H9 (cell line): ENCODE data around the gene ADORA3. TPM values are rescaled to one million over a fixed set of nuclear protein-coding genes. Genes with fewer than 3 reads are reported as not detected.
A peak's percentile ranks its signal among the peaks of the same experiment; 100 is the strongest.
"Not testable (repeated sequence)": the region's sequence is repeated elsewhere in the genome, so short reads cannot be mapped to it uniquely, and the experiment has no call there.

Source experiments
- DNase-seq: peaks from one replicate; pipeline ENCODE4 v3.0.0-alpha.2; 2017
- H2AFZ ChIP-seq: one replicate; pipeline ENCODE4 v1.6.1; 2013; ENCODE audit warnings: mild to moderate bottlenecking, low read length, control low read depth, moderate library complexity
- H2AK5ac ChIP-seq: 2 replicates; pipeline ENCODE4 v1.6.1; 2013; ENCODE audit warnings: low read length, control low read depth, mixed read lengths; ENCODE audit not compliant: insufficient read length
- H2BK120ac ChIP-seq: one replicate; pipeline ENCODE4 v1.6.1; 2013; ENCODE audit warnings: low read depth, mild to moderate bottlenecking, low read length, control low read depth, inconsistent platforms; ENCODE audit not compliant: poor library complexity, severe bottlenecking
- H2BK12ac ChIP-seq: 2 replicates; pipeline ENCODE4 v1.6.1; 2013; ENCODE audit warnings: low read length, control low read depth, mixed read lengths, low read depth; ENCODE audit not compliant: insufficient read length
- H2BK15ac ChIP-seq: 2 replicates; pipeline ENCODE4 v1.6.1; 2013; ENCODE audit warnings: low read depth, low read length, control low read depth
- H2BK20ac ChIP-seq: one replicate; pipeline ENCODE4 v1.6.1; 2013; ENCODE audit warnings: low read depth, mild to moderate bottlenecking, low read length, control low read depth, inconsistent platforms; ENCODE audit not compliant: poor library complexity, severe bottlenecking
- H2BK5ac ChIP-seq: 2 replicates; pipeline ENCODE4 v1.6.1; 2013; ENCODE audit warnings: low read length, control low read depth, mixed read lengths; ENCODE audit not compliant: insufficient read length
- H3K14ac ChIP-seq: 2 replicates; pipeline ENCODE4 v1.6.1; 2013; ENCODE audit warnings: low read length, control low read depth; ENCODE audit not compliant: insufficient read depth
- H3K18ac ChIP-seq: 2 replicates; pipeline ENCODE4 v1.6.1; 2013; ENCODE audit warnings: low read depth, mild to moderate bottlenecking, mixed read lengths, low read length, control low read depth; ENCODE audit not compliant: insufficient read length
- H3K23ac ChIP-seq: 2 replicates; pipeline ENCODE4 v1.6.1; 2013; ENCODE audit warnings: low read length, control low read depth, mixed read lengths, low read depth; ENCODE audit not compliant: insufficient read length
- H3K23me2 ChIP-seq: 2 replicates; pipeline ENCODE4 v1.6.1; 2013; ENCODE audit warnings: low read depth, mild to moderate bottlenecking, mixed read lengths, low read length, control low read depth; ENCODE audit not compliant: insufficient read length, poor library complexity, severe bottlenecking
- H3K27ac ChIP-seq: 2 replicates; pipeline ENCODE4 v1.5.1; 2013; ENCODE audit warnings: low read length, control low read depth, mixed read lengths, low read depth; ENCODE audit not compliant: insufficient read length
- H3K27me3 ChIP-seq: 2 replicates; pipeline ENCODE4 v1.6.1; 2013; ENCODE audit warnings: low read length, control low read depth, inconsistent platforms; ENCODE audit not compliant: insufficient read depth
- H3K4ac ChIP-seq: 2 replicates; pipeline ENCODE4 v1.6.1; 2013; ENCODE audit warnings: low read depth, mild to moderate bottlenecking, control low read depth, inconsistent platforms, low read length, moderate library complexity
- H3K4me1 ChIP-seq: 2 replicates; pipeline ENCODE4 v1.6.1; 2013; ENCODE audit warnings: low read length, control low read depth, inconsistent platforms; ENCODE audit not compliant: insufficient read depth
- H3K4me2 ChIP-seq: 2 replicates; pipeline ENCODE4 v1.6.1; 2013; ENCODE audit warnings: low read length, control low read depth, mixed read lengths; ENCODE audit not compliant: insufficient read length, insufficient read depth
- H3K56ac ChIP-seq: 2 replicates; pipeline ENCODE4 v1.6.1; 2013; ENCODE audit warnings: low read depth, mild to moderate bottlenecking, mixed read lengths, low read length, control low read depth; ENCODE audit not compliant: insufficient read length
- H3K79me1 ChIP-seq: 2 replicates; pipeline ENCODE4 v1.6.1; 2013; ENCODE audit warnings: low read depth, mild to moderate bottlenecking, moderate library complexity, low read length, control low read depth, inconsistent platforms; ENCODE audit not compliant: insufficient read depth, poor library complexity, severe bottlenecking
- H3K79me2 ChIP-seq: 2 replicates; pipeline ENCODE4 v1.6.1; 2013; ENCODE audit warnings: low read length, control low read depth, inconsistent platforms; ENCODE audit not compliant: insufficient read depth
- H3K9ac ChIP-seq: 2 replicates; pipeline ENCODE4 v1.6.1; 2013; ENCODE audit warnings: low read length, control low read depth, mixed read lengths; ENCODE audit not compliant: insufficient read length; ENCODE audit errors: extremely low read depth
- H3K9me3 ChIP-seq: one replicate; pipeline ENCODE4 v1.6.1; 2013; ENCODE audit warnings: low read depth, low read length, inconsistent platforms; ENCODE audit not compliant: control insufficient read depth
- H3T11ph ChIP-seq: one replicate; pipeline ENCODE4 v1.6.1; 2013; ENCODE audit warnings: mild to moderate bottlenecking, low read length, control low read depth, inconsistent platforms
- H4K20me1 ChIP-seq: one replicate; pipeline ENCODE4 v1.6.1; 2013; ENCODE audit not compliant: control insufficient read depth, insufficient read length, insufficient read depth
- H4K5ac ChIP-seq: 2 replicates; pipeline ENCODE4 v1.6.1; 2013; ENCODE audit warnings: low read depth, mild to moderate bottlenecking, mixed read lengths, low read length, control low read depth; ENCODE audit not compliant: insufficient read length
- H4K8ac ChIP-seq: replicated peaks from 2 replicates; pipeline ENCODE4 v1.6.1; 2013; ENCODE audit warnings: low read length, control low read depth, mixed read lengths, low read depth; ENCODE audit not compliant: insufficient read length
- H4K91ac ChIP-seq: 2 replicates; pipeline ENCODE4 v1.6.1; 2013; ENCODE audit warnings: low read depth, mild to moderate bottlenecking, moderate library complexity, mixed read lengths, low read length, control low read depth; ENCODE audit not compliant: insufficient read length
- H3K27ac Mint-ChIP-seq, 3 experiments: 2 replicates in 2 of 3; 3 replicates in 1 of 3; pipeline ENCODE4 v1.8.0; 2020 to 2021; ENCODE audit warnings: mixed read lengths in 3 of 3, mild to moderate bottlenecking in 1 of 3, moderate library complexity in 1 of 3
- H3K27me3 Mint-ChIP-seq: 2 replicates; pipeline ENCODE4 v1.8.0; 2021; ENCODE audit warnings: low read depth, mild to moderate bottlenecking, moderate library complexity, mixed read lengths
- H3K36me3 Mint-ChIP-seq, 3 experiments: 2 replicates in 2 of 3; 3 replicates in 1 of 3; pipeline ENCODE4 v1.8.0; 2020 to 2021; ENCODE audit warnings: low read depth in 3 of 3, mixed read lengths in 3 of 3; ENCODE audit not compliant: insufficient read depth in 1 of 3
- H3K4me1 Mint-ChIP-seq, 2 experiments: 2 replicates each; pipeline ENCODE4 v1.8.0; 2020; ENCODE audit warnings: mixed read lengths in 2 of 2
- H3K4me3 Mint-ChIP-seq, 2 experiments: 2 replicates in 1 of 2; 3 replicates in 1 of 2; pipeline ENCODE4 v1.8.0; 2020 to 2021; ENCODE audit warnings: mild to moderate bottlenecking in 2 of 2, mixed read lengths in 2 of 2, moderate library complexity in 1 of 2
- H3K9me3 Mint-ChIP-seq, 2 experiments: 2 replicates in 1 of 2; 3 replicates in 1 of 2; pipeline ENCODE4 v1.8.0; 2020; ENCODE audit warnings: mild to moderate bottlenecking in 2 of 2, mixed read lengths in 2 of 2, moderate library complexity in 1 of 2
- WGBS: extraction: QIAGEN DNeasy Blood & Tissue Kit; methylation state at CpG from one replicate; pipeline ENCODE4 v1.1.7; 2013; ENCODE audit warnings: missing lambda C conversion rate, low lambda C conversion rate, mixed read lengths; ENCODE audit not compliant: insufficient read length; ENCODE audit errors: extremely low coverage; 5-methylcytosine and 5-hydroxymethylcytosine counted together
- total RNA-seq: library from RNA; stranded (reverse); gene quantifications from 2 replicates; pipeline ENCODE4 v1.2.1, GENCODE V29; 2021
- TF ChIP-seq, protein P1 (sequence below): fragments of 200-600 bp; sonication (generic); conservative IDR thresholded peaks from 3 replicates; pipeline ENCODE4 v1.8.0; 2021; ENCODE audit warnings: antibody characterized with exemption, mild to moderate bottlenecking

ADORA3 gene
- total RNA-seq, 1 experiment from 2014 or later, result not detected

- no peak overlapping the region for H2BK5ac ChIP-seq
- H3K18ac ChIP-seq, result no peak overlapping the region
- no peak overlapping the region for H3K23ac ChIP-seq
- no peak for DNase-seq
- TF ChIP-seq, protein P1, sequence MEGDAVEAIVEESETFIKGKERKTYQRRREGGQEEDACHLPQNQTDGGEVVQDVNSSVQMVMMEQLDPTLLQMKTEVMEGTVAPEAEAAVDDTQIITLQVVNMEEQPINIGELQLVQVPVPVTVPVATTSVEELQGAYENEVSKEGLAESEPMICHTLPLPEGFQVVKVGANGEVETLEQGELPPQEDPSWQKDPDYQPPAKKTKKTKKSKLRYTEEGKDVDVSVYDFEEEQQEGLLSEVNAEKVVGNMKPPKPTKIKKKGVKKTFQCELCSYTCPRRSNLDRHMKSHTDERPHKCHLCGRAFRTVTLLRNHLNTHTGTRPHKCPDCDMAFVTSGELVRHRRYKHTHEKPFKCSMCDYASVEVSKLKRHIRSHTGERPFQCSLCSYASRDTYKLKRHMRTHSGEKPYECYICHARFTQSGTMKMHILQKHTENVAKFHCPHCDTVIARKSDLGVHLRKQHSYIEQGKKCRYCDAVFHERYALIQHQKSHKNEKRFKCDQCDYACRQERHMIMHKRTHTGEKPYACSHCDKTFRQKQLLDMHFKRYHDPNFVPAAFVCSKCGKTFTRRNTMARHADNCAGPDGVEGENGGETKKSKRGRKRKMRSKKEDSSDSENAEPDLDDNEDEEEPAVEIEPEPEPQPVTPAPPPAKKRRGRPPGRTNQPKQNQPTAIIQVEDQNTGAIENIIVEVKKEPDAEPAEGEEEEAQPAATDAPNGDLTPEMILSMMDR, result no peak
- H3K14ac ChIP-seq, result no peak overlapping the region
- H3K79me1 ChIP-seq, result no peaks in the 10 kb centered on the region
- no peak overlapping the region for H2BK120ac ChIP-seq
- Mint-ChIP-seq H3K4me1 (peaks cover 0 to 6% of the 10 kb centered on the region in 2 experiments; a peak in 2 of 4 replicates), H3K4me3 (no peak overlapping the region), H3K36me3 (no peaks in the 10 kb centered on the region), H3K27me3 (no peaks in the 10 kb centered on the region), H3K27ac (peak overlapping the region in 1 of 3 experiments; percentile 10; a peak in 1 of 7 replicates), H3K9me3 (no peaks in the 10 kb centered on the region)
- H2BK15ac ChIP-seq, result no peak overlapping the region
- H4K8ac ChIP-seq, result no peak overlapping the region
- H3K9ac ChIP-seq, result no peak overlapping the region
- no peaks in the 10 kb centered on the region for H3K27me3 ChIP-seq
- no peak overlapping the region for H3K4ac ChIP-seq
- no peaks in the 10 kb centered on the region for H4K20me1 ChIP-seq
- no peak overlapping the region for H3K4me2 ChIP-seq
- H3K4me1 ChIP-seq, result no peaks in the 10 kb centered on the region
- H4K91ac ChIP-seq, result no peak overlapping the region
- no peak overlapping the region for H2BK20ac ChIP-seq
- H3K23me2 ChIP-seq, result no peaks in the 10 kb centered on the region
- no peak overlapping the region for H2AK5ac ChIP-seq
- H2BK12ac ChIP-seq, result no peak overlapping the region
- WGBS, result no CpG with 5 or more reads among the region's 8 CpGs
- no peak overlapping the region for H3K56ac ChIP-seq
- no peak overlapping the region for H4K5ac ChIP-seq
- H3K9me3 ChIP-seq, result no peaks in the 10 kb centered on the region
- no peaks in the 10 kb centered on the region for H3K79me2 ChIP-seq
- H2AFZ ChIP-seq, result no peak overlapping the region
- no peak overlapping the region for H3K27ac ChIP-seq
- H3T11ph ChIP-seq, result no peak overlapping the region
Observed at GRCh38 chr1:111551623-111552411, 48.4 kb upstream of the ADORA3 start.

DNA sequence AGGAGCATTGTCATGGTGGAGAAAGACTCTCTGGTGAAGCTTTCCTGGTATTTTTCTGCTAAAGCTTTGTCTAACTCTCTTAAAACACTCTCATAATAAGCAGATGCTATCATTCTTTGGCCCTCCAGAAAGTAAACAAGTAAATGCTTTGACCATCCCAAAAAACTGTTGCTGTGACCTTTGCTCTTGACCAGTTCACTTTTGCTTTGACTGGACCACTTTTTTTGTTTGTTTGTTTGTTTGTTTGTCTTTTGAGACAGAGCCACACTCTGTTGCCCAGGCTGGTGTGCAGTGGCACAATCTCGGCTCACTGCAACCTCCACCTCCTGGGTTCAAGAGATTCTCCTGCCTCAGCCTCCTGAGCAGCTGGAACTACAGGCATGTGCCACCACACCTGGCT, 44.4 kb upstream of the ADORA3 start:
- not testable (repeated sequence) for H3K9me3 Mint-ChIP-seq

More for the DNA sequence above, 44.4 kb upstream of the ADORA3 start:
- H3K9me3 ChIP-seq, H3K36me3 Mint-ChIP-seq, H3K56ac ChIP-seq, H3K4me1 ChIP-seq, H3K27ac Mint-ChIP-seq, H3K4me2 ChIP-seq, H2BK15ac ChIP-seq, H2BK12ac ChIP-seq, H2BK5ac ChIP-seq, H3K23me2 ChIP-seq, H3K4ac ChIP-seq, H2BK120ac ChIP-seq, H3K23ac ChIP-seq, H2AK5ac ChIP-seq, DNase-seq, H3K27me3 ChIP-seq, H3K27me3 Mint-ChIP-seq, H4K20me1 ChIP-seq, H3K4me1 Mint-ChIP-seq, H4K91ac ChIP-seq, H2BK20ac ChIP-seq, H3K18ac ChIP-seq, H3K27ac ChIP-seq, H3K79me2 ChIP-seq, H2AFZ ChIP-seq, H3K14ac ChIP-seq, H3T11ph ChIP-seq, H4K8ac ChIP-seq, H3K4me3 Mint-ChIP-seq, H3K9ac ChIP-seq, H4K5ac ChIP-seq, H3K79me1 ChIP-seq: not testable (repeated sequence)
- WGBS, result no CpG with 5 or more reads among the region's 1 CpG
